ENCODE results near the gene DDX46.
"Not testable (repeated sequence)": the region's sequence is repeated elsewhere in the genome, so short reads cannot be mapped to it uniquely, and the experiment has no call there.

The DDX46 gene

GRCh38 chr5:134758504-134759341 is at the start of gene DDX46:
Gene DDX46 (plus strand): TSS chr5:134758779. CDS start chr5:134758939, 160 bp downstream.
- DNase-seq (ENCODE audit: low read depth in 2 of 2): peak; percentile 90 to 92

GRCh38 chr5:134714120-134714519 is 44.5 kb upstream of the DDX46 start:
- no peak for DNase-seq (ENCODE audit: low read depth in 2 of 2)

DNA sequence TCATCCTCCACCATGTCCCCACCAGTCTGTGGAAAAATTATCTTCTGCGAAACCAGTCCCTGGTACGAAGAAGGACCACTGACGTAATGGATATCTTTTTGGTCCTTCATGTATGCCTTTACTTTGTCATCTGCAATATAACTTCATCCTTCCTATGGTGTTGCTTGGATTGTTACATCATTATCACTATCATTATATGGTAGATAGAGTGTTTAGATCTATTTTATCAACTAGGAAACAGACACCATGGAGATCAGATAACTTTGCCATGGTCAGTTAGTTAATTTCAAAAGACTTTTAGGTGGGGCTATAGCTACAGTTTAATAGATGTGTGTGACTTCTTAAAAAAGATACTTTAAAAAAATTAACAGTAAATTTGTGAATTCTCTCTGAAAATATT is 44.0 kb upstream of the DDX46 start:
- DNase-seq (ENCODE audit: low read depth in 2 of 2): no peak

DNA sequence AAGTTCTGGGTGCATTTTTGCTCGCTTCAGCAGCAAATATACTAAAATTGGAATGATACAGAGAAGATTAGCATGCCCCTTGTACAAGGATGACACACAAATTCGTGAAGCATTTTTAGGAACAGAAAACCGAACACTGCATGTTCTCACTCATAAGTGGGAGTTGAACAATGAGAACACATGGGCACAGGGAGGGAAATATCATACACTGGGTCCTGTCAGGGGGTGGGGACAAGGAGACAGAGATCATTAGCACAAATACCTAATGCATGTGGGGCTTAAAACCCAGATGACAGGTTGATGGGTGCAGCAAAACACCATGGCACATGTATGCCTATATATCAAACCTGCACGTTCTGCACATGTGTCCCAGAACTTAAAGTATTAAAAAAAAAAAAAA is 43.1 kb upstream of the DDX46 start:
- not testable (repeated sequence) for DNase-seq (ENCODE audit: low read depth in 2 of 2)

DNA sequence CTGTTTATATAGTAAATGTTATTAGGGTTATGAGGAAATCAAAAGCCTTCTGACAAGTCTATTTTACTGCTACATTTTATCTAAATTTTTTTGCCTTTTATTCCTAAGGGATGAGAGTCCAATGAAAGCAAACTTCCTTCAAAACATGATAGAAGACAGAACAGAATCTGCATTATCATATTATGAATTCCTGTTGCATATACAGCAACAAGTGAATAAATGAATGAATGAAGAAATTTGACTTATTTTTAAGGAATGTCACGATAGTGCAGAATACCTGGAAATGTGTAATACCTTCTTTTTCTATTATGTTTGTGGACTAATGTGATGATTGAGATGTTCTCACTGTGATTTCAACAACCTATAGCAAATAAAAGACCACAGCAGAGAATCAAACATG is 33.7 kb upstream of the DDX46 start:
- DNase-seq (ENCODE audit: low read depth in 2 of 2): no peak

GRCh38 chr5:134732819-134733218 is 25.8 kb upstream of the DDX46 start:
- DNase-seq (ENCODE audit: low read depth in 2 of 2): no peak

DNA sequence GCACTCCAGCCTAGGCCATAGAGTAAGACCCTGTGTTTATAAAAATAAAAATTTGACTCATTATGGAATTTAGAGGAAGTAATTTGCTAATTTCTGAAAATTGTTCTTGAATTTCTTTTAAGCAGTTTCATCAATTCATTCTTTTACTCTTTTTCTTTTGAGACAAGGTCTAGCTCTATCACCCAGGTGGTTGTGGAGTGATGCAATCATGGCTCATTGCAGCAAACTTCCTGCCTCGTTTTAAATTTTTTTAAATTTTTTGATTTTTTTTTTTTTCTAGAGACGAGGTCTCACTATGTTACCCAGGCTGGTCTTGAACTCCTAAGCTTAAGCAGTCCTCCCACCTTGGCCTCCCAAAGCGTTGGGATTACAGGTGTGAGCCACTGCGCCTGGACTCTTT is 23.3 kb upstream of the DDX46 start:
- DNase-seq (ENCODE audit: low read depth in 2 of 2): no peak

DNA sequence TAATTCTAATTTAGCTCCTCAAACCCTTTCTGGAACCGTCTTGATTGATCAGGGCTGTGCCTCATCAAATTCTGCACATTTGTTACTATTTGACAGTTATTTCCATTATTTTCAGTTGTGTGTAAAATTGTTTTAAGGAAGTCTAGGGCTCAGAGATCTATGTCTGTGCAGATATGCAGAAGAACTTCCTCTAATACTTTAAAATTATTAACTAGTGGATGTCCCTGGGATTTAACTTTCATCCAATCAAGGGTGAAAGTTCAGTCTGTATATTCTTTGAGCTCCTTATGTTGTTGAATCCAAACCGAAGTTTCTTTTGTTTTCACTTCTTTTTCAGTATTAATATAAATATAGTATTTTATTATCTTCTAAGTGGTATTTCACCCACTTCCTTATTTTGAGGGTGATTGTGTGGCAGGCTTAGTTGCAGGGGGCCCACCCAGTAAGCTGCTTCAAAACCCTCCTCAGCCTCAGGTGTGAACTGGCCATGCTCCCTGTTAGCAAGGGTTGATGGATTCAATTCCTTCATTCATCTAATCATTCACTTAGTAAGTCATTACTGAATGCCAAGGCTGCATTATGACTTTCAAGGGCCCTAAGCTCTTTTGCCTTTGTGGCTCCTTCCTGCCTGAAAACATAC is 22.3 kb upstream of the DDX46 start:
- DNase-seq (ENCODE audit: low read depth in 2 of 2): no peak

GRCh38 chr5:134738133-134738962 is 20.2 kb upstream of the DDX46 start, which contains the start of gene CAMLG:
Gene CAMLG (plus strand): TSS chr5:134738548. CDS start chr5:134738621, 73 bp downstream.
- DNase-seq (ENCODE audit: low read depth in 2 of 2): peak; percentile 95

GRCh38 chr5:134738963-134739661 is 19.5 kb upstream of the DDX46 start:
- no peak for DNase-seq (ENCODE audit: low read depth in 2 of 2)

GRCh38 chr5:134741052-134741451 is 17.5 kb upstream of the DDX46 start:
- DNase-seq (ENCODE audit: low read depth in 2 of 2): no peak

DNA sequence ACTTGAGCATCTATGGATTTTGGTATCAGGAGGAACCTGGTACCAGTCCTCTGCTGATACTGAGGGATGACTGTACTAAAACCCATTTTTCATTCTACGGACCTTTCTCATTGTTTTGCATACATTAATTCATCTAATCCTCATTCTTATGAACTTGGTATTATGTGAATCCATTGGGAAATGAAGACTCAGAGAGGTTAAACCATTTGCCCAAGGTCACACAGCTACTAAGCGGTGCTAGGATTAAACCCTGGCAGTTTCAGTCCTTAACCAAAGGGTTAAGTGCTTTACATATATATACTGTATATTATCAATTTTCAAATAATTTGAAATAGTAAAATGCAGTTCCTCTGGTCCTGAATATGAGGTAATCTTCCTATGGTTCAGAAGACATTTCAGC is 16.4 kb upstream of the DDX46 start:
- DNase-seq (ENCODE audit: low read depth in 2 of 2): no peak

- DNase-seq (ENCODE audit: low read depth in 2 of 2): no peak
These were observed 9.2 kb upstream of the DDX46 start for GRCh38 chr5:134749415-134749814.

- no peak for DNase-seq (ENCODE audit: low read depth in 2 of 2)
These were observed 439 bp upstream of the DDX46 start for GRCh38 chr5:134758176-134758503.

DNA sequence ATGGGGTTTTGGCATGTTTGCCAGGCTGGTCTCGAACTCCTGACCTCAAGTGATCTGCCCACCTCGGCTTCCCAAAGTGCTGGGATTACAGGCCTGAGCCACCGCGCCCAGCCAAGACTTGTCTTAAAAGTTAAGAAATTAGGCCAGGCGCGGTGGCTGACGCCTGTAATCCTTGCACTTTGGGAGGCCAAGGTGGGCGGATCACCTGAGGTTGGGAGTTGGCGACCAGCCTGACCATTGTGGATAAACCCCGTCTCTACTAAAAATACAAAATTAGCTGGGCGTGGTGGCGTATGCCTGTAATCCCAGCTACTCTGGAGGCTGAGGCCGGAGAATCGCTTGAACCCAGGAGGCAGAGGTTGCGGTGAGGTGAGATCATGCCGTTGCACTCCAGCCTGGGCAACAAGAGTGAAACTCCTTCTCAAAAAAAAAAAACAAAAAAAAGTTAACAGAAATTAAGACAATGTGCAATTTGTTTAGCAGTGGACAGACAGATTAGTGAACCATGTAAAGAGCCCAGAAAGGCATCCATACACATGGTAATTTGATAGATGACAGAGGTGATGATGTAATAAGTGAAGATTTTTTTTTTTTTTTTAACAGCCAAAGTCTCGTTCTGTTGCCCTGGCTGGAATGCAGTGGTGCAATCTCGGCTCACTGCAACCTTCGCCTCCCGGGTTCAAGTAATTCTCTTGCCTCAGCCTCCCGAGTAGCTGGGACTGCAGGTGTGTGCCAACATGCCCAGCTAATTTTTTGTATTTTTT is 9.1 kb downstream of the DDX46 start:
- DNase-seq (ENCODE audit: low read depth in 2 of 2): not testable (repeated sequence)

DNA sequence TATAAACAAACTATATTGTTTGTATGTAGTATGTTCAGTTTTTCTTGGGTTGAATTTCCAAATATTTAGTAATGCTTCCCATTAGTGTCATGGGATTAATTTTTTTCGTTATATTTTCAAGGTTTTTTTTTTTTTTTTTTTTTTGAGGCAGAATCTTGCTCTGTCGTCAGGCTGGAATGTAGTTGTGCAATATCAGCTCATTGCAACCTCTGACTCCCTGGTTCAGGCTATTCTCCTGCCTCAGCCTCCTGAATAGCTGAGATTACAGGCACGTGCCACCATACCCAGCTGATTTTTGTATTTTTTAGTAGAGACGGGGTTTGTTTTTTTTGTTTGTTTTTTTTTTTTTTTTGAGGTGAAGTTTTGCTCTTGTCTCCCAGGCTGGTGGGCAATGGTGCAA is 10.6 kb downstream of the DDX46 start:
- no peak for DNase-seq (ENCODE audit: low read depth in 2 of 2)

DNA sequence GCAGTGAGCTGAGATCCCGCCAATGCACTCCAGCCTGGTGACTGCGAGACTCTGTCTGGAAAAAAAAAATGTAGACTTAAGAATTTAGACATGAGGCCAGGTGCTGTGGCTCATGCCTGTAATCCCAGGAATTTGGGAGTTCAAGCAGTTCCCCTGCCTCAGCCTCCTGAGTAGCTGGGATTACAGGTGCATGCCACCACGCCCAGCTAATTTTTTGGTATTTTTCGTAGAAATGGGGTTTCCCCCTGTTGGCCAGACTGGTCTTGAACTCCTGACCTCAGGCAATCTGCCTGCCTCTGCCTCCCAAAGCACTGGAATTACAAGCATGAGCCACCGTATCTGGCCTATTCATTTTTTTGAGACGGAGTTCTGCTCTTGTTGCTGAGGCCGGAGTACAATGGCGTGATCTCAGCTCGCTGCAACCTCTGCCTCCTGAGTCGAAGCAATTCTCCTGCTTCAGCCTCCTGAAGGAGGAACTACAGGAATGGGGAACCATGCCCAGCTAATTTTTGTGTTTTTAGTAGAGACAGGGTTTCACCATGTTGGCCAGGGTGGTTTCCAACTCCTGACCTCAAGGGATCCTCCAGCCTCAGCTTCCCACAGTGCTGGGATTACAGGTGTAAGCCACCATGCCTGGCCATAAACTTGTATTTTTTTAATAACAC is 14.0 kb downstream of the DDX46 start:
- no peak for DNase-seq (ENCODE audit: low read depth in 2 of 2)

DNA sequence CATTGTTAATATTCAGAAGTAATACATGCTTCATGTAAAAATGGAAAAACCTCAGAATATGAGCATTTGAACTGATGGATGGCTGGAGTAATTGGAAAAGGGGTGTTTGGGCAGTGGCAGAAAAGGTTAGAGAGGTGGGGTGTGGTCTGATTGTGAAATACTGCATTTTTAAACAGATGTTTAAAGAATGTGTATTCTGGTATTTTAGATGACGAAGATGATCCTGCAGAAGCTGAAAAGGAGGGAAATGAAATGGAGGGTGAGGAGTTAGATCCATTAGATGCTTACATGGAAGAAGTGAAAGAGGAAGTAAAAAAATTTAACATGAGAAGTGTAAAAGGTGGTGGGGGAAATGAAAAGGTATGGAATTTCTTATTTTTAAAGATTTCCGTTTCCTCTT is 18.8 kb downstream of the DDX46 start:
- DNase-seq (ENCODE audit: low read depth in 2 of 2): no peak

GRCh38 chr5:134784241-134784920 is 25.8 kb downstream of the DDX46 start:
- DNase-seq (ENCODE audit: low read depth in 2 of 2): no peak
